DMS153 (cell line): ENCODE results near the gene ANXA3.
"Not testable (repeated sequence)": the region's sequence is repeated elsewhere in the genome, so short reads cannot be mapped to it uniquely, and the experiment has no call there.

ENCODE experiments used
- DNase-seq: peaks from one replicate; lab custom pipeline; 2025; lab: John Stamatoyannopoulos, UW

ANXA3 gene, protein sequence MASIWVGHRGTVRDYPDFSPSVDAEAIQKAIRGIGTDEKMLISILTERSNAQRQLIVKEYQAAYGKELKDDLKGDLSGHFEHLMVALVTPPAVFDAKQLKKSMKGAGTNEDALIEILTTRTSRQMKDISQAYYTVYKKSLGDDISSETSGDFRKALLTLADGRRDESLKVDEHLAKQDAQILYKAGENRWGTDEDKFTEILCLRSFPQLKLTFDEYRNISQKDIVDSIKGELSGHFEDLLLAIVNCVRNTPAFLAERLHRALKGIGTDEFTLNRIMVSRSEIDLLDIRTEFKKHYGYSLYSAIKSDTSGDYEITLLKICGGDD

GRCh38 chr4:78551420-78552351 is at the start of gene ANXA3:
Gene ANXA3, plus strand, starts transcription at chr4:78551770. Its CDS starts 2,704 bp downstream, at chr4:78554474.
- DNase-seq, result peak; percentile 37

DNA sequence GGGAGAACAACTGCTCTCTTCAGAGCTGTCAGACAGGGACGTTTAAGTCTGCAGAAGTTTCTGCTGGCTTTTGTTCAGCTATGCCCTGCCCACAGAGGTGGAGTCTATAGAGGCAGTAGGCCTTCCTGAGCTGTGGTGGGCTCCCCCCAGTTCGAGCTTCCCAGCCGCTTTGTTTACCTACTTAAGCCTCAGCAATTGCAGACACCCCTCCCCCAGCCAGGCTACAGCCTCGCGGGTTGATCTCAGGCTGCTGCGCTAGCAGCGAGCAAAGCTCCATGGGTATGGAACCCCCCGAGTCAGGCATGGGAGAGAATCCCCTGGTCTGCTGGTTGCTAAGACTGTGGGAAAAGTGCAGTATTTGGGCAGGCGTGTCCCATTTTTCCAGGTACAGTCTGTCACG is 45.3 kb upstream of the ANXA3 start:
- not testable (repeated sequence) for DNase-seq

GRCh38 chr4:78509043-78509442 is 42.5 kb upstream of the ANXA3 start:
- DNase-seq, result no peak

DNA sequence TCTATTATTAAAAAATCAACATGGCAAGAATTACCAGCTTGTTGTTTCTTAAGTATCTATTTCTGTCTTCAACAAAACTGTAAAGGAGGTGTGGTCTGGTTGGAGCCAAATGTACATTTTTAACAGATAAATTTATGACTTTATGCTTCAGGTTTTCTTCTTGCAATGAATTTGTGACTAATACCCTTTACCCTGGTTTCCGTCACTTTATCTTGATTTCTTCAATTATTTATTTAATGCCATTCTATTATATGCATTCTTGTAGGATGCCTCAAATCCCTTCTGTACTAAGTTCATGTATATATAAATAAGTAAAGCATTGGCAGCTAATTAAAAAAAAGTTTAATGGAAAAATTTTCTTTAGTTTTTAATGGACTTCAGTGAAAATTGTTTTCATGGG is 41.5 kb upstream of the ANXA3 start:
- DNase-seq, result no peak

DNA sequence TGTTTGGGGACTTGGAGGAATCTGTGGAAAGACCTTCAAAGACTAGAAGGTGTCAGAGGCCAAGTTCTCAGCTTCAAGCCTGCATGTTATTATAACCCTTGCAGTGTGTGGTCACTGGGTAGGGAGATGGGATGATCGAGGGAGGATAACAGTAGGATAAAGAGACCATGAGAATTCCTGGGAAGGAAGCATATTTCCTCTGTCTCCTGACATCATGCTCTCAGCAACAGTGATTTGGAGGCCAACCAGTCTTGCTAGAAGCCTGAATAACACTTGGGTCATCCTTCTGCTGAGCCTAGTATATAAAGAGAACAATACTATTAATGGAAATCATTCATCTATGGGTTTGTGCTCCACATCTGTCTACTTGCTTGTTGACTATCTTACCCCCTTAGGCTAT is 40.9 kb upstream of the ANXA3 start:
- DNase-seq, result no peak

GRCh38 chr4:78512357-78512920 is 39.1 kb upstream of the ANXA3 start:
- DNase-seq, result no peak

GRCh38 chr4:78513411-78513975 is 38.1 kb upstream of the ANXA3 start:
- DNase-seq, result no peak

DNA sequence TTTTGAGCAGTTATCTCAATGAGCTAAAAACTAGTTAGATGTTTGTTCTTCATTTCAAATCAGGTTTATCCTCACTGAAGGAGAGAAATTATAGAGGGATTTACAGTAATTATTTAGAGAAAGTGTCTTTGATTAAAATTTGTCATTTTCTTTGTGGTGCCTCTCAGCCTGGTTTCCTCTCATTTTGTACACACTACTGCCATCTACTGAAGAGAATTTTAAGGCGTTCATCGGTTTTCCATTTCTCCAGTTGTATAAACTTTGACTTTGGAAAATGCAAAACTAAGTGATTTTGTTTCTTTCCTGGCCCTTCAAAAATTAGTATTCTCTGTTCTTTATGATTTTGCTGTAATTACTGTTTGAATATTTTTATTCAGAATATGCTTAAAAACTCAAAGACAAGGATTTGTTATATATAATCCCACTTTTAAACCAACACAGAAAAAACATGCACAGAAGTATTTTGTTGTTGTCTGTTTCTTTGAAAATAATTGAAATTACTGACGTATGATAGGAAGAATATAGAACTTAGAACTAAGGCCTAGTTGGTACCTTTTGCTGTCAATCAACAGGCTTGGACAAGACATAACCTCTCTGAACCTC is 34.4 kb upstream of the ANXA3 start:
- DNase-seq, result no peak

GRCh38 chr4:78518561-78518960 is 33.0 kb upstream of the ANXA3 start:
- DNase-seq, result no peak

DNA sequence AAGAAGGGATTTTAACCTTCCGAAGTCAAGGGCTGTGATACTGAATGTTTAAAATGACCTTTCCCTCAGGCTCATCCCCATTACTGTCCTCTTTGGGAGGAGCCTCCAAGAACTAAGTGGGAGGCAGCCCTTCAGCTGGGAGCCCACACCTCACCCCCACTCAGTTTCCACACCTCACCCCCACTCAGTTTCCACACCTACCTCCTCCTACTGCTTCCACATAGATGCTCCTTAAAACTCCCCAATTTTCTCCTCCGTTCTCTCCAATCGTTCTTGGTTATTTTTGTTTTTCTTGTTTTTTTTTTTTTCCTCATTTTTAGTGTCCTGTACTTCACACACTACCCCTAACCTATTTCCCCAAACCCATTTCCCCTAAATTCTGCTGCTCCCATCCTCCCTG is 31.6 kb upstream of the ANXA3 start:
- no peak for DNase-seq

DNA sequence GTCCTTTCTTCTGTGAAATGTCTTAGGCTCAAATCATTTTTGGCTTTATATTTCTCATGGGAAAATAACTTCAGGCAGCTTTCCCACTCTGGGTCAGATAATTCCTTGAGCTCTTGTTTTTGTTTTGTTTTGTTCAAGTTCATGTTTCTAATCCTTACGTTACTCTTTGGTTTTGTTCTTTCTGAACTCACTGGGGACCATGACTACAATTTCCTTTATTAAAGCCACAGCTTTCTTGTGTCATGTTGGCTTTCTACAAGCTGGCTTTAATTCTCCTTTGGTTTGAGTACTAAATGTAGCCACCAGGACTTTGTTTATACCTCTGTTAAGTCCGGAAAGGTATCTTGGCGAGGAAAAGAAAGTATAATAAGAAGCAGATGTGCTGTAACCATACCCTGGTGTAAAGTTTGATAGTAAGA is 30.8 kb upstream of the ANXA3 start:
- DNase-seq, result no peak

DNA sequence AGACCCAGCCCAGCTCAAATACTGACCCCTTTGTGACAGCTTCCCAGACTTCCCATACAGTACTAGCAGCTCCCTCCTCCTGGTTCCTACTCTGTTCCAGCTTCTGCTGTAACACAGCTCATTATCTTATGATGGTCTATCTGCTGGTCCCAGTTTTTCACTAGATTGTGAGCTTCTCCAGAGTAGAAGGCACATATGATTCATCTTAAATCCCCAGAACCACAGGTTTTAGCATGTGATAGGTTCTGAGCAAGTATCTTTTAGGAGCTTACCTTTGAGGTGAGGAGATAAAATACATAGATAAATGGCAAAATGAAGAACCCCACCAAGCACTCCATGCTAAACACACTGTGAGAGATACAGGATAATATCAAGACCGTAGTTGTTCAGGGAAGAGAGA is 27.6 kb upstream of the ANXA3 start:
- no peak for DNase-seq

DNA sequence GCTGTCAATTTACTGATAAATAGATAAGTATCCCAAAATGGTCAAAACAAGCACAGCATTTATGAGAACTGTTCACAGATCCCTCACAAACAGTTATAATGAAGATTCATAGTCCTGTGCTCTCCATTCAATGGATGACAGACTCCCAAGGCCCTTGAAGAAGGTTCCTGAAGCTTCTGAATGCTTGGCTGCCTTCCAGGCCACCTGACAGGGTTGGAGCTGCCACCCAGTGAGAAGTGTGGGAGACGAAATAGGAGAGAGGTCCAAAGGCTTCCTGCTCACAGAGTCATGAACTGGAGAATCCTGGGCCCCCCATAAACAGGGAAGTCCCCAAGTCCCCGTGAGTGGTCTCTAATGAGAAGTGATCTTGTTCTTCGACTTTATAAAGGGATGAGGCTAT is 26.0 kb upstream of the ANXA3 start:
- no peak for DNase-seq

DNA sequence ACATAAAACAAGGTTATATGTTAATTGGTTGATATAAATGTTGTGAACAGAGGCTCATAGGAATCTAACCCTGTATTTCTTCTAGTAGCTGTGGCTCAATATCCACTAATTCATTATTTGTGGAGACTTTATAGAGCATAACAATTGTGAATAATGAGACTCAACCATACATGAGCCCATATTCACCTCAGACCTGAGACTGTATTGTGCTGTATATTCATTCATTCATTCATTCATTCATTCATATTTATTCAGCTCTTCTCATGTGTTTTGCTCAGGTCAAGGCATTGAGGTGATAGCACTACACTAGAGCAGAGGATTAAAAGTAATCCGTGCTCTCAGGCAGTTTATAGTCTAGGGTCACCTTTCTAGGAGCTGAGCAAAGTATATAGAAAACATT is 24.5 kb upstream of the ANXA3 start:
- DNase-seq, result no peak

DNA sequence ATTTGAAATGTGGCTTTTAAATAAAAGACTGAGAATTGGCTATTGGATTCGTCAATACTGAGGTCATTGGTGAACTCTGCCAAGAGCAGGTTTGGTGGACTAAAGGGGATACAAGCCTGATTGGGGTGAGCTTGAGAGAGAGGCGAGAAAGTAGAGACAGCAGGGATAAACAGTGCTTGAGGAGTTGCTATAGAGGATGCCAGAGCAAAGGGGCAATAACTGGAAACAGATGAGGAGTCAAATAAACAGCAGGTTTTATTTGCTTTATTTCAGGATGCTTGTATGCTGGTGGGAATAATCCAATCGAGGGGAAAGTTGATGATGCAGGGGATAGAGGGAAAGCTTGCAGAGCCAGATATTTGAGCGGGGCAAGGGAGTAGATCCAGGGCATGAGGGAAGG is 24.0 kb upstream of the ANXA3 start:
- DNase-seq, result no peak

DNA sequence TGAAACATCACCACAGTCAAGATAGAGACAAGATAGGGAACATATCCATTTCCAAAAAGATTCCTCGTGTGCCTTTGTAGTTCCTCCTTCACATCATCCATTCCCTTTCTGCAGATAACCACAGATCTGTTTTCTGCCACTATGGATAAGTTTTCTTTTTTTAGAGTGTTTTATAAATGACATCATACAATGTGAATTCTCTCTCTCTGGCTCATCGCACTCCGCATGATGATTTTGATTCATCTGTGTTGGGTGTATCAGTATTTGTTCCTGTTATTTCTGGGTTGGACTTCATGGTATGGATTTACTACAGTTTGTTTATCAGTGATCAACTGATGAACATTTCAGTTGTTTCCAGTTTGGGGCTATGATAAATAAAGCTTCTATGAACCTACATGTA is 23.2 kb upstream of the ANXA3 start:
- no peak for DNase-seq

- no peak for DNase-seq
These were observed 21.9 kb upstream of the ANXA3 start for GRCh38 chr4:78529569-78530209.

DNA sequence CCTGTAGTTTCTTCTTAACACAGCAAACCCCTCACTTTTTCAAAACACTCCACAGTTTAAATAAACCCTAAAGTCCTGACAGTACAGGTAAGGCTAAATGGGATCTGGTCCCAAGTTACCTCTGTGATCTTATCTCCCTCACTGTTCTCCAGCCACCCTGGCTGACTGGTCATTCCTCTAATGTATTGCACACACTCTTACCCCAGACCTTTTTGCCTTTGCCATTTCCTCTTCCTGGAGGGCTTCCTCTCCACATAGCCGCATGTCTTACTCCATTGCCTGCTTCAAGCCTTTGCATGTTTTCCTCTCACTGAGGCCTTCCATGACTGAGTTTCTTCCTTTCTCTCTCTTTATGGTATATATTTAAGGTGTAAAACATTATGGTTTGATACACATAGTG is 19.5 kb upstream of the ANXA3 start:
- no peak for DNase-seq

DNA sequence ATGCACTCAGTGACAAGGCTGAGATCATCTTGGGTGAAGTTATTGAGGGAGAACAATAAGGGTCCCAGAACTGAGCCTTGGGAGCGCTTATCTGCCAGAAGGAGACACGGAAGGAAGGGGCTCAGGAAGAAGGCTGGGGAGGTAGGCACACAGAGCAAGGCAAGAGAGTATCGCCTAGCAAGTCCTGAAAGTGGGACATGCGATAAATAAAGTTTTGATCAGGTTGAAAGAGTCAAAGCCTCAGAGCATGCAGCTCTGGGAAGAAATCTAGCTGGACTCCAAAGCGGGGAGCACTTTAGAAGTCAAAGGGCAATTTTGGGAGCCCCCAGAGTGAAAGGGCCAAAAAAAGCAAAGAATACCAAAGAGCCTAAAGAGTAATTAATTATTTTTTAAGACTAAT is 17.7 kb upstream of the ANXA3 start:
- no peak for DNase-seq

DNA sequence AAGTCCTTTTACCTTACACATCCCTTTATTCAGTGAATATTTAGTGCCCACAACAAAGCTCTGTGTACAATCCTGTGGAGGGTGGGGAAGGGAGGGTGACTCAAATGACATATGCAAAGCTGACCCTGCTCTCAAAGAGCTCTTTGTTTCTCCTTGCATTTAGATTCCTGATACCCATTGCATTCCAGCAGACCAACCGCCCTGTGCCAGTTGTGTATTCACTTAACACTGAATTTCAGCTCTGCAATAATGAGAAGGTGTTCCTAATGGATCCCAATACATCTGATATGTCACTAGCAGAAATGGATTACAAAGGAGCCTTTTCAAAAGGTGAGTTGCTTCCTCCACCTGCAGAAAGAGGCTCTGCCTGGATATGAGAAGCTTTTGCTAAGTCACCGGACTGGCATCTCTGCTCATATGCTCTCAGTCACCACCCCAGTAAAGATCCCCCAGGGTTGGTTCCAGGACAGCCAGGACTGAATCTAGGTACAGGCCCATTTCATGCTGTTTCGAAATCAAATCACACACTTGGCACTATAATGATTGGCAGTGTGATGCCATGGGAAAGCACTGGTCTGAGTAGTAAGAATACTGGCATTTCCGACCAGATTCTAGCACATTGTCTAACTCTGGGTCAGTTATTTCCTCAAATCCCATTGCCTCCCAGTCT is 17.1 kb upstream of the ANXA3 start:
- no peak for DNase-seq

DNA sequence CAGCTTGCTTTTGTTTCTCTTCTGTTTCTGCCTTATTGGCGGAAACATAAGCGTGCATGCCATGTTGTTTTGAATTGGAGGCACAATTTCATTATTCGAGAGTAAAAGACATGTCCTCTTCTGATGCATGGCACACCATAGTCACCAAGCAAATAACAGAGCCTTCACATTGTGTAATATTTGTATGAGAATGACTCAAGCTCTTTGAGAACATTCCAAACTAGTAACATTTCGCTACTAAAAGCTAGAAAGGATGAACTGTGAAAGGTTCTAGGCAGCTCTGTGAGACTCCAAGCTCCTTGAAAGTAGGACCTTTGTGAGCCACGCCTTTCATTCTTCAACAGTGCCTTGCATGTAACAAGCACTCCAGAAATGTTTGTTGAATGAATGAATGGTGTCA is 9.2 kb upstream of the ANXA3 start:
- DNase-seq, result no peak
